Tibial nerve (tissue), 4 donors: ENCODE data around the gene PLK5. TPM values are rescaled to one million over a fixed set of nuclear protein-coding genes. Genes with fewer than 3 reads are reported as not detected.

Experiments used
- DNase-seq, 2 donors: peaks; one replicate each; pipeline ENCODE4 v3.0.0-alpha.2; 2019; ENCODE audit warnings: low spot score in 2 of 2
- H3K27ac ChIP-seq, 4 donors: fragments of 200-600 bp; sonication (generic) in 3 of 4; one replicate each; pipeline ENCODE4 v1.5.1; 2017 to 2019; ENCODE audit warnings: mild to moderate bottlenecking in 1 of 4
- H3K27me3 ChIP-seq, 2 donors: fragments of 200-600 bp; sonication (generic) in 1 of 2; one replicate each; pipeline versions ENCODE4 v1.5.1 to v1.6.0; 2017 to 2019
- H3K36me3 ChIP-seq, 3 donors: fragments of 200-600 bp; sonication (generic); one replicate each; pipeline ENCODE4 v1.5.1; 2018 to 2019
- H3K4me1 ChIP-seq, 4 donors: fragments of 200-600 bp; sonication (generic) in 3 of 4; one replicate each; pipeline ENCODE4 v1.5.1; 2017 to 2019
- H3K4me3 ChIP-seq, 4 donors: fragments of 200-600 bp; sonication (generic) in 3 of 4; one replicate each; pipeline ENCODE4 v1.5.1; 2017 to 2019; ENCODE audit warnings: mild to moderate bottlenecking in 1 of 4, moderate library complexity in 1 of 4
- H3K9me3 ChIP-seq, 4 donors: fragments of 200-600 bp; sonication (generic) in 3 of 4; one replicate each; pipeline ENCODE4 v1.5.1; 2017 to 2019
- EP300 ChIP-seq, 2 donors: sonication (generic); formaldehyde crosslinking; IDR thresholded peaks; one replicate each; pipeline ENCODE4 v1.6.1; 2017; ENCODE audit warnings: antibody characterized with exemption in 2 of 2, mild to moderate bottlenecking in 1 of 2
- POLR2A ChIP-seq, 2 donors: fragments of 450-650 bp; IDR thresholded peaks; one replicate each; pipeline ENCODE4 v1.6.1; 2017; ENCODE audit warnings: antibody characterized with exemption in 2 of 2, mild to moderate bottlenecking in 2 of 2, moderate library complexity in 2 of 2
- WGBS, 2 donors: methylation state at CpG; one replicate each; pipeline ENCODE4 v1.1.5; 2018; 5-methylcytosine and 5-hydroxymethylcytosine counted together
- total RNA-seq, 4 donors: library from RNA; depleted of rRNA; stranded (reverse); fragments of >200 nt; gene quantifications; one replicate each; pipeline ENCODE4 v1.1.0, GENCODE V29; 2016
- TF ChIP-seq, protein P1 (sequence below), 5 experiments: fragments of 200-600 bp in 3 of 5; fragments of 450-650 bp in 2 of 5; sonication (generic) in 3 of 5; IDR thresholded peaks; one replicate each; pipeline ENCODE4 v1.5.1; 2016 to 2019; ENCODE audit warnings: antibody characterized with exemption in 5 of 5, mild to moderate bottlenecking in 3 of 5, moderate library complexity in 2 of 5

PLK5 gene
- total RNA-seq, 4 donors from 2014 or later, result 0.21 to 6.3 (median 1.1) TPM

DNA sequence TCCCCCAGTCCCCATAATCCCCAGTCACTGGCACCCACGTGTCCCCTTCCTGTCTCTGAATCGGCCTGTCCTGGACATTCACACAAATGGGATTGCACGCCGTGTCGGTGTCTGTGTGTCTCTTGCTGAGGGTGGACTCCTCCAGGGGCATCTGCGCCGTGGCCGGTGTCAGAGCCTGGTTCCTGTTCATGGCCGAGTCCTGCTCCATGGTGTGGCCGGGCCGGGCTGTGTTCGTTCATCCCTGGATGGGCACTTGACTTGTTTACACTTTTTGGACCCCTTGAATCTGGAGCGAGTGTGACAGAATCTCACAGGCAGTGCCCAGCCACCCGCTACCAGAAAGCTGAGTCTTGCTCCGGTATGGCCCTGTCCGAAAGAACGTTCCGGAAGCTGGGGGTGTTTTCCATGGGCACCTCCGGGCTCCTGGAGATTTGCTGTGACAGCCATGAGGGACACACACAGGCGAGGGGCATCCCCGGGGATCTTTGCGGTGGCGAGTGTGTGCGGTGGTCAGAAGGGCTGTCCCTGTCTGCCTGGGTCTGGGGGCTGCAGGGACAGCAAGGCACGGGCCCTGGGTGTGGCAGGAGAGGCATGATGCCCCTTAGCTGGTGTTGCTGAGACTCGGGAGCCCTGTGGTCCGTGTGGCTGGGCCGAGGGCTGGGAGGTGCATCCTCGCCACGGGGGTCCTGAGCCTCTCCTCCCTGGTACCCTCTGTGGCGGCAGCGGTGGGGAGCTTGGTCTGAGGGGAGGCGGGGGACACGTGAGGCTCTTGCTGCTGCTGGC lies 50.7 kb downstream of the PLK5 start:
- no peaks in the 10 kb centered on the region for H3K4me1 ChIP-seq
- WGBS, 2 donors, result 81 to 87% methylated on average over 31 to 33 of the region's 34 CpGs
- DNase-seq, result no peak
- H3K27ac ChIP-seq, result no peak overlapping the region
- H3K4me3 ChIP-seq, result no peak overlapping the region
- TF ChIP-seq EP300 (IDR thresholded peaks at IDR 0.05) (no peak), POLR2A (IDR thresholded peaks at IDR 0.05) (no peak)
- TF ChIP-seq, protein P1, sequence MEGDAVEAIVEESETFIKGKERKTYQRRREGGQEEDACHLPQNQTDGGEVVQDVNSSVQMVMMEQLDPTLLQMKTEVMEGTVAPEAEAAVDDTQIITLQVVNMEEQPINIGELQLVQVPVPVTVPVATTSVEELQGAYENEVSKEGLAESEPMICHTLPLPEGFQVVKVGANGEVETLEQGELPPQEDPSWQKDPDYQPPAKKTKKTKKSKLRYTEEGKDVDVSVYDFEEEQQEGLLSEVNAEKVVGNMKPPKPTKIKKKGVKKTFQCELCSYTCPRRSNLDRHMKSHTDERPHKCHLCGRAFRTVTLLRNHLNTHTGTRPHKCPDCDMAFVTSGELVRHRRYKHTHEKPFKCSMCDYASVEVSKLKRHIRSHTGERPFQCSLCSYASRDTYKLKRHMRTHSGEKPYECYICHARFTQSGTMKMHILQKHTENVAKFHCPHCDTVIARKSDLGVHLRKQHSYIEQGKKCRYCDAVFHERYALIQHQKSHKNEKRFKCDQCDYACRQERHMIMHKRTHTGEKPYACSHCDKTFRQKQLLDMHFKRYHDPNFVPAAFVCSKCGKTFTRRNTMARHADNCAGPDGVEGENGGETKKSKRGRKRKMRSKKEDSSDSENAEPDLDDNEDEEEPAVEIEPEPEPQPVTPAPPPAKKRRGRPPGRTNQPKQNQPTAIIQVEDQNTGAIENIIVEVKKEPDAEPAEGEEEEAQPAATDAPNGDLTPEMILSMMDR (IDR thresholded peaks at IDR 0.05), result no peak
- H3K27me3 ChIP-seq, result no peaks in the 10 kb centered on the region
- H3K36me3 ChIP-seq, result peaks cover 0 to 36% (median 13%) of the 10 kb centered on the region in 3 donors
- no peaks in the 10 kb centered on the region for H3K9me3 ChIP-seq

DNA sequence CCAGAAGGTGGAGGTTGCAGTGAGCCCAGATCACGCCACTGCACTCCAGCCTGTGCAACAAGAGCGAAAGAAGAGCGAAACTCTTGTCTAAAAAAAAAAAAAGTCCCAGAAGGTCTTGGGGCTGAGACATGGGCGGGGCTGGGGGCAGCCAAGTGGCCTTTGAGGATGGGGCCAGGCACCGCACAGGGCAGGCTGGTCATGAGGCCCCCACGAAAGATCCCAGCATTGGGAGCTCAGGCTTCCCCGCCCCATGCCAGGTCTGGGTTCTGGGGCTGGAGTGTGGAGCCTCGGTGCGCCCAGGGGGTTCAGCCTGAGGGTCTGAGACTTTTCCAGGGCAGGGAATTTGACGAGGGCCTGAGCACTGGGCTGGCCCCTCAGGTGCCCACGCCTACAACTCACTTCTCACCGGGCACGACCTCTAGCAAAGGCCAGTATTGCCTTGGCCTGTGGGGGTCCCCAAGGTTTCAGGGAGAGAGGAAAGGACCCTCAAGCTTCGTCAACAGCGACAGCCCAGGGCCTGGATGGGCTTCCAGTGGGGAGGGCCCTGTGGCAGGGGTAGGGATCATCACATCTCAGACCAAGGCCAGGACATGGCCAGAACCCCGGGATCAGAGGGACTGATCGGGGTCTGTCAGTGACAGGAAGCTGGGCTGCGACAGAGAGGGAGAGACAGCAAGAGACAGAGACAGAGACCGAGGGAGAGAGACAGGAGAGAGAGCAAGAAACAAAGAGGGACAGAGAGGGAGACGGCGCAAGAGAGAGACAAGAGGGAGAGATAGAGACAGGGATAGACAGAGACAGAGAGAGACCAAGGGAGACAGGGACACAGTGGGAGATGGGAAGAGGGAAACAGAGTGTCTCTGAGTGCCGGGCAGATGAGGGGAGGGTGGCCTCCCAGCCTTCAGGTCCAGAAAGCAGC lies 51.7 kb downstream of the PLK5 start:
- no peak overlapping the region for H3K27ac ChIP-seq
- 77 to 82% methylated on average over 16 to 22 of the region's 22 CpGs for WGBS, 2 donors
- peaks cover 0 to 47% (median 18%) of the 10 kb centered on the region in 3 donors for H3K36me3 ChIP-seq
- H3K4me1 ChIP-seq, result no peaks in the 10 kb centered on the region
- H3K9me3 ChIP-seq, result no peaks in the 10 kb centered on the region
- H3K27me3 ChIP-seq, result no peaks in the 10 kb centered on the region
- no peak for DNase-seq
- TF ChIP-seq, protein P1 (IDR thresholded peaks at IDR 0.05), result no peak
- TF ChIP-seq EP300 (IDR thresholded peaks at IDR 0.05), result no peak
- TF ChIP-seq POLR2A (IDR thresholded peaks at IDR 0.05), result no peak
- H3K4me3 ChIP-seq, result no peak overlapping the region

DNA sequence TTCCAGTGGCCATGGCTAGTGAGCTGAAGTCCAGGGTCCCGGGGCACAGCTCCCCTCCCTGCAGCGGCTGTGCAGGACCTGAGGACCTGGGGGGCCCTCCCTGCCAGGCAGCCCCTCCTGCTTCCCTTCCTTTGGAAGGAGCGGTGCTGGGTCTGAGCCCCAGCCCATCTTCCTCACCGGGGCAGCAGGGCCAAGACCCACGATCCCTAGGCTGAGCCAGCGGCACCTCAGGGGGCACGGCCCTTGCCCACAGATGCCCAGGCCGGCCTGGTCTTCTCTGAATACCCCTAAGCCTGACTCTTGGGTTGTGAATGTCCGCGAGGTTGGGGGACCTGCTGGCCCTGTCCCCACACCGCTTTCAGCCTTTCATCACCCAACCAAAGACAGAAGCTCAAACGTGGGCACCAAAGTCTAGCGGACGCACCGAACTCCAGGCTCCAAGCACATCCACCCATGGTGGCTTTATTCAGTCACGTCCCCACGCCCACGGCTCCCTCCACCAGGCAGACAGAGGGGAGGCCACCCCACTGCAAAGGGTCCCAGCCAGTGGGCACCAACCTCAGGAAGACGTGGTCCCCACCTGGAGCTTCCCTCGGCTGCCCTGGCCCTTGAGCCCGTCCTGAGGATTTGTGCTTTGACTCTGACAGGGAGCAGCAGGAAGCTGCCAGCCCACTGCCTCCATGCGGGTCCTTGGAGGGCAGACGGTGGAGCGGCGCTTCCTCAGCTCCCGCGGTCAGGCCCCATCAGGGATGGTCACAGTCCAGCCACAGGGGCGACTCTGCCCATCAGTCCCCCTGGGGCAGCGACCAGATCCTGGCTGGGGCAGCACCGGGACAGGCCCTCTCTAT lies 52.6 kb downstream of the PLK5 start:
- H3K4me1 ChIP-seq, result no peaks in the 10 kb centered on the region
- H3K9me3 ChIP-seq, result no peaks in the 10 kb centered on the region
- TF ChIP-seq EP300 (IDR thresholded peaks at IDR 0.05) (no peak), POLR2A (IDR thresholded peaks at IDR 0.05) (no peak)
- TF ChIP-seq, protein P1 (IDR thresholded peaks at IDR 0.05), result no peak
- H3K4me3 ChIP-seq, result no peak overlapping the region
- H3K36me3 ChIP-seq, result peaks cover 0 to 55% (median 25%) of the 10 kb centered on the region in 3 donors
- WGBS, 2 donors, result 81 to 86% methylated on average over 28 to 29 of the region's 30 CpGs
- H3K27ac ChIP-seq, result no peak overlapping the region
- no peak for DNase-seq
- H3K27me3 ChIP-seq, result no peaks in the 10 kb centered on the region

DNA sequence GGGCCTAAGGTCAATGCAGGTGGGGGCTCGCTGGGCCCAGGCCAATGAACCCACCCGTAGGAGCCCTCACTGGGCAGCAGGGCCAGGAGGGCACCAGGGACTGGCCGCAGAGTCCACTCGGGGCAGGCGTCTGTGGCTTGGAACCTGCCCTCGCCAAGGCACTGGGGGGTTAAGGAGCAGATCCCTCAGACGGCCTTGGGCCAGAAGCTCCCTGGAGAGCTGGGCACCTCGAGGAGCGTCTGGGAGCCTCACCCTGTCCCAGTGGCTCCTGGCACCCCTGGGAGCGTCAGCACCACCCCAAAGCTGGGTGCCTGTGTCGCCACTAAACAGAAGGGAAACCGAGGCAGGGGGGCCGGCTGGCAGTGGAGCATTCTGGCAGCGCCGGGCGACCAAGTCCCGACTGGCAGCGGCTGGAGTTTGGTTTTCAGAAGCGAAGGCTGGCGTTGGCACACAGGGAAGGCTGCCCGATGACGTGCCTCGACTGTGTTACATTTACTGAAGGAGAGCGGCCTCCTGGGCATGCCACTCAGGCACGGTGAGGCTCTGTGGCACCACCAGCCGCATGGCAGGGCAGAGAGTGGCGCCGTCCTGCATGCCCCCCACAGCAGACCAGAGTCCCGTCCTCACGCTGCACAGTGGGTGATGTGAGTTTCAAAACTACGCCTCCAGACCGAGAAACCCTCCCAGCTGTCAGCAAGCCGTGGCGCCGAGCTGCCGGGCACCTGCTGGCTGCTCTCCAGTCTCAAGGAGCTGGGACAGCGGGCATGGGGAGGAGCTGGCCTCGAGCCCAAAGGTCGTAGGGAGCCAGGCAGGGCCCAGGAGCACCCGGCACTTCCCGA lies 53.4 kb downstream of the PLK5 start:
- Histone ChIP-seq H3K27me3 (no peaks in the 10 kb centered on the region), H3K4me3 (no peak overlapping the region), H3K9me3 (no peaks in the 10 kb centered on the region), H3K27ac (no peak overlapping the region), H3K36me3 (peaks cover 0 to 64% (median 25%) of the 10 kb centered on the region in 3 donors), H3K4me1 (no peaks in the 10 kb centered on the region)
- 80 to 85% methylated on average over 12 to 27 of the region's 41 CpGs for WGBS, 2 donors
- no peak for TF ChIP-seq EP300 (IDR thresholded peaks at IDR 0.05)
- TF ChIP-seq, protein P1 (IDR thresholded peaks at IDR 0.05), result no peak
- no peak for TF ChIP-seq POLR2A (IDR thresholded peaks at IDR 0.05)
- DNase-seq, result no peak
